Sigmoid colon (tissue), 4 donors: ENCODE measurements around the gene RIMBP2.

Experiments
- CTCF ChIP-seq, 4 experiments: fragments of 450-650 bp in 3 of 4; fragments of 200-600 bp in 1 of 4; IDR thresholded peaks; one replicate each; pipeline ENCODE4 v1.5.1; 2016 to 2019; ENCODE audit warnings: antibody characterized with exemption in 4 of 4, mild to moderate bottlenecking in 3 of 4, moderate library complexity in 2 of 4
- EP300 ChIP-seq, 4 donors: sonication (generic); formaldehyde crosslinking; IDR thresholded peaks; one replicate each; pipeline ENCODE4 v1.6.1; 2017; ENCODE audit warnings: antibody characterized with exemption in 4 of 4
- POLR2A ChIP-seq, 2 donors: fragments of 450-650 bp; IDR thresholded peaks; one replicate each; pipeline ENCODE4 v1.6.1; 2016; ENCODE audit warnings: antibody characterized with exemption in 2 of 2, mild to moderate bottlenecking in 2 of 2, moderate library complexity in 2 of 2

DNA sequence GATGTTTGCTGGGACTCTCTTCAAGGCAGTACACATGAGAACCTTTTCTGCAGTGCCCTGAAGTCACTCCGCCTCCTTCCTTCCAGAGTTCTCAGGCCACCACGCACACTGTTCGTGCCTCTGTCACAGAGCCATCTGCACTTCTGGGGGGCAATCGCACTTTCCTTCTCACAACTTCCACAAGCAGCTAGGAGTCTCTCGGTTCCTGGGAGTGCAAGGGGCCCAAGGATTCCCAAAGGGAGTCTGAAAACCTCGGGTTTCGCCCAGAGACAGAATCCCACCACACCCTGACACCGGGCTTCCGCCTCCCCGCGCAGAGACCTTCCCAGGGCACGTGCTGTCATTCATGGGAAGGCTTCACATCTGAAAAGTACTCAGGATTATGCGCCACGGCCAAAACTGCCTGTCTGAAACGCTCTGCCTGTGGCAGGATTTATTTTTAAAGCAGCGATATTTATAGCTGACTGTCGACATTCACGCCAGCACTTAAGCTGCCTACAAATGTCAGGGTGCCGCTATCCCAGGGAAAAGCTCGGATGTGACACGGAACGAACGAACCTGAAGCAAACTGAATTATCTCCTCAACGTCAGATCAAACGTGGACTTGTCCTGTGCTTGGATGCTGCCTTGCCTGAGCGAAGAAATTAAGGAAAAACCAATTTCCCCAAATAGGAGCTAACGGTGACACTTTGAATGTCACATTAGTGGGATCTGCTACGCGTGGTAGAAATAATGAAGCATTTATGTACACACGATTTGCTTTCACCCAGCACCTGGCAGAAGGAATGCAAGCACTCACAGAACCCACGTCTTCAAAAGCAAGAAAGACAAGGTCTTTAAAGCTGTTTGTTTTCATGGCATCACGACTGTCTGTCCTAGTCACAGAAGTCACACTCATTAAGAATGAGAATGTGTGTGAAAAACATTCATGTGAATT is 224.4 kb downstream of the RIMBP2 start:
- TF ChIP-seq EP300 (IDR thresholded peaks at IDR 0.05): no peak
- TF ChIP-seq CTCF (IDR thresholded peaks at IDR 0.05): no peak
- no peak for TF ChIP-seq POLR2A (IDR thresholded peaks at IDR 0.05)
